ENCODE measurements around the gene TP53I11.

The TP53I11 gene

DNA sequence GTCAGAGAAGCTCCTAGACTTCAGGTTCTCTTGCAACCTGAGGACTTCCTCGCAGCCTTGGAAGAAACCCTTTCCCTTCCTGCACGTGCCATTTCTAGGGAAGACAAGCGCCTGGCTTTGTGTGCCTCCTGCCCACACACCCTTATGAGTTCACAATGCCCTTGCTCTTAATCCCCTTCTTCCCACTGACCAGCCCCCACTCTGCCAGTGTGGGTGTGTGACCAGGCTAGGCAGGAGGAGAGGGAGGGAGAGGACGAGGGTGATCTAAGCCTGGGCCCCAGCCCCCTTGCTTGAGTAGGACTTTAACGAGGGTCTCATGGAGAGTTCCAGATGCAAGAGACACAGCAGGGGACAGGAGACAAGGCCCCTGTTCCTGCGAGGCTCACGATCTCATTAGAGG, 30.2 kb downstream of the TP53I11 start:
- no peak overlapping the region for H3K18ac ChIP-seq (ENCODE audit: low read length)
- no peak overlapping the region for H3K9ac ChIP-seq (ENCODE audit: low read length)
- H3K79me2 ChIP-seq (ENCODE audit: control insufficient read depth, insufficient read depth, low read length, poor library complexity), result no peaks in the 10 kb centered on the region
- no peak overlapping the region for H2AFZ ChIP-seq (ENCODE audit: insufficient read depth, low read length, poor library complexity)
- H3K14ac ChIP-seq (ENCODE audit: low read length), result no peak overlapping the region
- no peaks in the 10 kb centered on the region for H3K79me1 ChIP-seq (ENCODE audit: low read length)
- H3K27ac ChIP-seq (ENCODE audit: low read depth, low read length), result no peak overlapping the region
- no peaks in the 10 kb centered on the region for H3K27me3 ChIP-seq (ENCODE audit: insufficient read depth, low read length)
- H2BK5ac ChIP-seq (ENCODE audit: low read depth, low read length, poor library complexity), result no peak overlapping the region
- no peaks in the 10 kb centered on the region for H3K4me1 ChIP-seq (ENCODE audit: control insufficient read depth in 1 of 2, insufficient read depth in 2 of 2, low read length in 2 of 2)
- H4K91ac ChIP-seq (ENCODE audit: low read depth, low read length), result no peak overlapping the region
- no CpG with 5 or more reads among the region's 7 CpGs for WGBS (ENCODE audit: extremely low coverage, insufficient coverage, insufficient read length)
- H3K4me2 ChIP-seq (ENCODE audit: low read length), result no peak overlapping the region
- H4K12ac ChIP-seq (ENCODE audit: low read depth, low read length), result no peak overlapping the region
- no peak overlapping the region for H2BK120ac ChIP-seq (ENCODE audit: insufficient read depth, low read length, poor library complexity)
- no peak overlapping the region for H4K8ac ChIP-seq (ENCODE audit: low read depth, low read length)
- no peaks in the 10 kb centered on the region for H3K9me3 ChIP-seq (ENCODE audit: insufficient read depth, low read depth, low read length)
- no peak overlapping the region for H3K4ac ChIP-seq (ENCODE audit: low read depth, low read length)
- no peak overlapping the region for H3K23ac ChIP-seq (ENCODE audit: low read length)
- H2BK12ac ChIP-seq (ENCODE audit: low read length), result no peak overlapping the region
- H3K4me3 ChIP-seq (ENCODE audit: low read depth, low read length), result no peak overlapping the region
- no peak for DNase-seq
- no peaks in the 10 kb centered on the region for H3K36me3 ChIP-seq (ENCODE audit: control insufficient read depth in 1 of 2, insufficient read depth in 2 of 2, low read length in 2 of 2)
- H2AK5ac ChIP-seq (ENCODE audit: low read length), result no peak overlapping the region

DNA sequence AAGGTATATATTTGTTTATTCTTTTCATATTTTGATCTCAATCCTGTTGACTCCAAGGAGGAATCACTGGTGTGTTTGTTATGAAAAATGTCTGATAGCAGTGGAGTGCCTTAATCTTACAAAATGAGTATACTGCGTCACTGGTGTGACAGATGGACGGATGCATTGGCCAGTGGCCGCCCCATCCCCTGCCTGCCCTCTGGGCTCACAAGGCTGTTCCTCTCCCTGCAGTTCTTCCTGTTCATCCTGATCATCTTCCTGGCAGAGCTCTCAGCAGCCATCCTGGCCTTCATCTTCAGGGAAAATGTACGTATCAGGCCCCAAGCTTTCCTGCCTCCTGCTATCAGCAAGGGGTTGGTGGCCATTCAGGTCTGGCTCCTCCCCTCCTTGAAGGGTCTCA, 32.9 kb downstream of the TP53I11 start:
- Histone ChIP-seq H3K4me2 (ENCODE audit: low read length) (no peak overlapping the region), H2BK12ac (ENCODE audit: low read length) (no peak overlapping the region), H4K12ac (ENCODE audit: low read depth, low read length) (no peak overlapping the region), H3K18ac (ENCODE audit: low read length) (no peak overlapping the region), H3K27me3 (ENCODE audit: insufficient read depth, low read length) (no peaks in the 10 kb centered on the region), H3K79me1 (ENCODE audit: low read length) (no peaks in the 10 kb centered on the region), H3K36me3 (ENCODE audit: control insufficient read depth in 1 of 2, insufficient read depth in 2 of 2, low read length in 2 of 2) (no peaks in the 10 kb centered on the region), H3K14ac (ENCODE audit: low read length) (no peak overlapping the region), H3K23ac (ENCODE audit: low read length) (no peak overlapping the region), H4K8ac (ENCODE audit: low read depth, low read length) (no peak overlapping the region), H4K91ac (ENCODE audit: low read depth, low read length) (no peak overlapping the region), H3K4me3 (ENCODE audit: low read depth, low read length) (no peak overlapping the region), H2BK120ac (ENCODE audit: insufficient read depth, low read length, poor library complexity) (no peak overlapping the region), H2AK5ac (ENCODE audit: low read length) (no peak overlapping the region), H3K9ac (ENCODE audit: low read length) (no peak overlapping the region), H3K4ac (ENCODE audit: low read depth, low read length) (no peak overlapping the region), H2BK5ac (ENCODE audit: low read depth, low read length, poor library complexity) (no peak overlapping the region), H3K4me1 (ENCODE audit: control insufficient read depth in 1 of 2, insufficient read depth in 2 of 2, low read length in 2 of 2) (no peaks in the 10 kb centered on the region), H3K79me2 (ENCODE audit: control insufficient read depth, insufficient read depth, low read length, poor library complexity) (no peaks in the 10 kb centered on the region), H2AFZ (ENCODE audit: insufficient read depth, low read length, poor library complexity) (no peak overlapping the region), H3K9me3 (ENCODE audit: insufficient read depth, low read depth, low read length) (no peaks in the 10 kb centered on the region), H3K27ac (ENCODE audit: low read depth, low read length) (no peak overlapping the region)
- no CpG with 5 or more reads among the region's 4 CpGs for WGBS (ENCODE audit: extremely low coverage, insufficient coverage, insufficient read length)
- no peak for DNase-seq

DNA sequence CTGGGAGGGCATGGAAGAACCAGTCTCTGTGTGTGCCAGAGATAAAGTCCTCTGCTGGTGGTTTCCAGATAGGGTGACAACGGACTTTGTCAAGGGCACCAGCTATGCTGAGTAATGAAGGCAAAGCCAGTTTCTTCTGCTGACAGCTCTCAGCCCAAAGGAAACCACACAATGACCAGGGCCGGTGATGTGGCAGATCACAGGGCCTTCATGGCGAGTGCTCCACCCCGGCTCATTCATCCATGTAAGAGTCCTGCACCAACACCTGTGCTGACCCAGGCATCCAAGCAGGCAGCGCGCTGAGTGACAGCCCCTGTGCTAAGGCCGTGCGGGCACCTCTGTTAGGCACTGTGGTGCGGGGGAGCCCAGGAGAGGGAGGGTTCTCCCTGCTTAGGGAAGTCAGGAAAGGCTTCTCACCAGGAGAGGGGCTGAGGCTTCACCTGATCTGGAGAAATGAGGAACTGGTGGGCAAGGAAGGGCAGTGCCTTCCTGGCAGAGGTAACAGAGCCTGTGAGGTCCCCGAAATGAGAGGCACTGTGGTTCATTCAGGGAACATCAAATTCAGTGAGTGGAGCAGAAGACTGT, 33.8 kb downstream of the TP53I11 start:
- H3K79me1 ChIP-seq (ENCODE audit: low read length), result no peaks in the 10 kb centered on the region
- no peak overlapping the region for H3K23ac ChIP-seq (ENCODE audit: low read length)
- no peaks in the 10 kb centered on the region for H3K4me1 ChIP-seq (ENCODE audit: control insufficient read depth in 1 of 2, insufficient read depth in 2 of 2, low read length in 2 of 2)
- H2AK5ac ChIP-seq (ENCODE audit: low read length), result no peak overlapping the region
- no peaks in the 10 kb centered on the region for H3K36me3 ChIP-seq (ENCODE audit: control insufficient read depth in 1 of 2, insufficient read depth in 2 of 2, low read length in 2 of 2)
- H2BK120ac ChIP-seq (ENCODE audit: insufficient read depth, low read length, poor library complexity), result no peak overlapping the region
- H3K79me2 ChIP-seq (ENCODE audit: control insufficient read depth, insufficient read depth, low read length, poor library complexity), result no peaks in the 10 kb centered on the region
- WGBS (ENCODE audit: extremely low coverage, insufficient coverage, insufficient read length), result no CpG with 5 or more reads among the region's 10 CpGs
- H3K27ac ChIP-seq (ENCODE audit: low read depth, low read length), result no peak overlapping the region
- no peak overlapping the region for H3K9ac ChIP-seq (ENCODE audit: low read length)
- no peak overlapping the region for H3K4me3 ChIP-seq (ENCODE audit: low read depth, low read length)
- no peak overlapping the region for H3K18ac ChIP-seq (ENCODE audit: low read length)
- no peak overlapping the region for H4K8ac ChIP-seq (ENCODE audit: low read depth, low read length)
- no peak overlapping the region for H4K12ac ChIP-seq (ENCODE audit: low read depth, low read length)
- H3K14ac ChIP-seq (ENCODE audit: low read length), result no peak overlapping the region
- no peak overlapping the region for H3K4ac ChIP-seq (ENCODE audit: low read depth, low read length)
- no peak overlapping the region for H3K4me2 ChIP-seq (ENCODE audit: low read length)
- no peak overlapping the region for H4K91ac ChIP-seq (ENCODE audit: low read depth, low read length)
- H2AFZ ChIP-seq (ENCODE audit: insufficient read depth, low read length, poor library complexity), result no peak overlapping the region
- H3K27me3 ChIP-seq (ENCODE audit: insufficient read depth, low read length), result no peaks in the 10 kb centered on the region
- no peaks in the 10 kb centered on the region for H3K9me3 ChIP-seq (ENCODE audit: insufficient read depth, low read depth, low read length)
- H2BK5ac ChIP-seq (ENCODE audit: low read depth, low read length, poor library complexity), result no peak overlapping the region
- H2BK12ac ChIP-seq (ENCODE audit: low read length), result no peak overlapping the region
- no peak for DNase-seq

DNA sequence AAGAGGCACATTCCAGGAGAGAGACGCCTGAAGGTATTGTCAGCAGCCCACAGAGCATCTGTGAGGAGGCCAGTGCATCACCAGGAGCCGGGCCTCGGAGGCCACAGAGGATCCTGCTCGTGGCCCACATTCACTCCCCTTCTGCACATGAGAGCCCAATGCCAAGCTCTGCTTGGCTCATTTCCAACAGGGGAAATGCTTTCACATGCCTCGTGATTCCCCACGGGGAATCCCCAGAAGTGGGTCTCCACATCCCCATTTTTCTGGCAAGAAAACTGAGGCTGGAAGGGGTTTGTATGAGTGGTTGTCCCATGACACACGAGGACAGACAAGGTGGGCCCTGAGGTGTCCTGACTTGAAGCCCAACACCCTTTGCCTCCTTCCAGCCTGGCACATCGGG, 34.4 kb downstream of the TP53I11 start:
- Histone ChIP-seq H3K4me1 (ENCODE audit: control insufficient read depth in 1 of 2, insufficient read depth in 2 of 2, low read length in 2 of 2) (no peaks in the 10 kb centered on the region), H2BK12ac (ENCODE audit: low read length) (no peak overlapping the region), H3K36me3 (ENCODE audit: control insufficient read depth in 1 of 2, insufficient read depth in 2 of 2, low read length in 2 of 2) (no peaks in the 10 kb centered on the region), H3K14ac (ENCODE audit: low read length) (no peak overlapping the region), H2AFZ (ENCODE audit: insufficient read depth, low read length, poor library complexity) (no peak overlapping the region), H3K23ac (ENCODE audit: low read length) (no peak overlapping the region), H2BK5ac (ENCODE audit: low read depth, low read length, poor library complexity) (no peak overlapping the region), H3K4me2 (ENCODE audit: low read length) (no peak overlapping the region), H3K9ac (ENCODE audit: low read length) (no peak overlapping the region), H4K8ac (ENCODE audit: low read depth, low read length) (no peak overlapping the region), H2AK5ac (ENCODE audit: low read length) (no peak overlapping the region), H3K9me3 (ENCODE audit: insufficient read depth, low read depth, low read length) (no peaks in the 10 kb centered on the region), H3K27ac (ENCODE audit: low read depth, low read length) (no peak overlapping the region), H3K18ac (ENCODE audit: low read length) (no peak overlapping the region), H3K4me3 (ENCODE audit: low read depth, low read length) (no peak overlapping the region), H3K79me1 (ENCODE audit: low read length) (no peaks in the 10 kb centered on the region), H4K91ac (ENCODE audit: low read depth, low read length) (no peak overlapping the region), H4K12ac (ENCODE audit: low read depth, low read length) (no peak overlapping the region), H3K27me3 (ENCODE audit: insufficient read depth, low read length) (no peaks in the 10 kb centered on the region), H3K4ac (ENCODE audit: low read depth, low read length) (no peak overlapping the region), H2BK120ac (ENCODE audit: insufficient read depth, low read length, poor library complexity) (no peak overlapping the region), H3K79me2 (ENCODE audit: control insufficient read depth, insufficient read depth, low read length, poor library complexity) (no peaks in the 10 kb centered on the region)
- WGBS (ENCODE audit: extremely low coverage, insufficient coverage, insufficient read length), result no CpG with 5 or more reads among the region's 8 CpGs
- no peak for DNase-seq
